ENCODE data around the gene RASIP1.
"Not testable (repeated sequence)": the region's sequence is repeated elsewhere in the genome, so short reads cannot be mapped to it uniquely, and the experiment has no call there.

RASIP1 gene

DNA sequence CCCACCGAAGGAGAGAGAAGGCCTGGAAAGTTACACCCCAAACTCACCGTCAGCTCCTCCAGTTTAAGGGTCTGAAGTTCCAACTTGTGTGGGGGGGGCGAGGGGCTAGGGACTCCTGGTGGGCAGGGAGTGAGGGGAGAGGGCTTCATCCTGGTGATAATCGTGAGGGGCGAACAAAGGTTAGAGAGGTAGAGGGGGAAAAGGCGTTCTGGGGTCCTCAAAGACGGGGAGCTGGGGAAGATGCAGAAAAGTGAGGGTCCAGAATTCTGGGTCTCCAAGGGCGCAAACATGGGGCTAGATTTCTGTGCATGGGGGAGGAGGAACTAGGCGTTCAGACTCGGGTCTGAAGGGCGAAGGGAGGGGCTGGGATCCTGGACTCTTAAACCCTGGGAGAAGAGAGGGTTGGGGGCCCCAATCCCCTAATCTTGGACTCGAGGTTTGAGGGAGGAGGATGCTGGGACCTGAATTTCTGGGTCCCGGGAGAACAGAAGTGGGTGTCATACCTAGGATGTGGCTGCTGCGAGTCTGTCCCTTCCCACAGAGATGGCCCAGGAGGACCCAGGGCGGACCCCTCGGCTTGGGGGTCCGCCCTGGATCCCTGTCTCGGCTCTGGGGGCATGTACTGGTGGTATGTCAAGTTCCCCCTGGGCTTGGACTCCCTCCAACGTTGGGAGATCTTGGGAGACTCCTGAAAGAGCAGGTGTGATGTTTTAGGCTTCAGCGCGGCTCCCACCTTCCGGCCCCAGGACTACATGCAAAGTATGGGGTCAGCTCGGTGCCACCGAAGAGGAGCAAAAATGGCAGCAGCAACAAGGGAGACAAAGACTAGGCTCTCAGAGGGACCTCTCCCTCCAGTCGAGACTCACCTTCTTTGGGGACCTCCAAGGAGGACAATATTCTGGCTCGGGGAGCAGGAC, 25.4 kb downstream of the RASIP1 start:
- no peak for TF ChIP-seq ZNF274 (IDR thresholded peaks at IDR 0.05; ENCODE audit: low read depth, low read length)
- H3K4me3 ChIP-seq (ENCODE audit: low read length), result peak overlapping the region; percentile 66

DNA sequence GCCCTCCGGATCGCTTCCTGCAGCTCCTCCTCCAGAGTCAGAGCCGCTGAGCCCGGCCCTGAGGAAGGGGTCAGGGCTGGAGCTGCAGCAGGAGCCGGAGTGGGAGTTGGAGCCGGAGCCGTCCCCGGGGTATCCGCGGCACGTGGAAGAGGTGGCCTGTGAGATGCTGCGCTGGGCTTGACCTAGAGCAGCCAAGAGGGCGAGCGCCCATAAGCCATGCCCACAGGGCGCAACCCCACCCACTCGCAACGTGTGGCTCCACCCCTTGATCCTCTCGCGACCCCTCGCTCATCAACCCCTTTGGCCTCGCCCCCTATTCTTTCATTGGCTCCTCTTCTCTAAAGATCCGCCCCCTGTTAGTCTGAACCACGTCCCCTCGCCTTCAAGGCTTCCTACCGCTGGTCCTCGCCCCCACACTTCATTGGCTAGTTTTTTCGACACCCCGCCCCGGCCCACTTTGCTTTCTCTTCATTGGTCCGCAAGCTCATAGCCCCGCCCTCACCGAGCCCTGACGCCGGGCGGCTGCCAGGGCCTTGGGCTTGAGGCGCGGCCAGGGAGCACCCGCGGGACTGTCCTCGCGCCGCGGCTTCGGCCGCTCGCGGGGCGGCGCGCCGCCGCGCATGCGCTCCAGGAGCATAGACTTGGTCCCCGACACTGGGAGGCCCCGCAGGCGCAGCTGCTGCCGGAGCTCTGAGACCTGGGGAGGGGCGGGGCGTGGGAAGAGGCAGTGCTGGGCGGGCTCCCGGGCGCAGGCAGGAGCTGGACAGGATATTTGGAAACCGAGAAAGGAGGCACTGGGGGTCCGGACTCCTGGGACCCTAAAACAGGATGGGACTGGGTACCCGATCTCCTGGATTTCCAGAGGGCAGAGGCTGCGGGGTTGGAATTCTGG, 26.3 kb downstream of the RASIP1 start:
- peak overlapping the region; percentile 70 for H3K4me3 ChIP-seq (ENCODE audit: low read length)
- TF ChIP-seq ZNF274 (IDR thresholded peaks at IDR 0.05; ENCODE audit: low read depth, low read length), result no peak

- peak overlapping the region; percentile 70 for H3K4me3 ChIP-seq (ENCODE audit: low read length)
- TF ChIP-seq ZNF274 (IDR thresholded peaks at IDR 0.05; ENCODE audit: low read depth, low read length), result no peak
Observed at GRCh38 chr19:48713041-48713863, 27.2 kb downstream of the RASIP1 start.

DNA sequence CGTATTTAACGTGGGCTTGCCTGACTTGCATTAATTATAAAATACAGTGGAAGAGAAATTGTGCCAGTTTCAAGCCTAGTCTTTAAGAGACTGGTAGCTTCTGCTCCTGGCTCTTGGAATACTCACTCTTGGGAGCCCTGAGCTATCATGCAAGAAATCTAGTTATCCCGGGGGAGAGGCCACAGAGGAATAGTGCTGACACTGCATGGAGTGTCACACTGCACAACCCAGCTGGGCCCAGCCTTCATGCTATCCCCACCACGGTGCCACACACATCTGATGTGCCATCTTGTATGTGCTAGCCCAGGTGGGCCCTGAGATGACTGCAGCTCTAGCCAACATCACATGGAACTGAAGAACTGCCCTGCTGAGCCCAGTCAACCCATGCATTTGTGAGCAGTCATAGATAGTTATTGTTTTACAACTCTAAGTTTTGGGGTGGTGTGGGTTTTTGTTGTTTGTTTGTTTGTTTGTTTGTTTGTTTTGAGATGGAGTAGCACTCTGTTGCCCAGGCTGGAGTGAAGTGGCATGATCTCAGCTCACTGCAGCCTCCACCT, 29.2 kb downstream of the RASIP1 start:
- H3K4me3 ChIP-seq (ENCODE audit: low read length), result no peak overlapping the region
- TF ChIP-seq ZNF274 (IDR thresholded peaks at IDR 0.05; ENCODE audit: low read depth, low read length), result no peak

GRCh38 chr19:48708471-48708870, 31.9 kb downstream of the RASIP1 start:
- no peak for TF ChIP-seq ZNF274 (IDR thresholded peaks at IDR 0.05; ENCODE audit: low read depth, low read length)
- no peak overlapping the region for H3K4me3 ChIP-seq (ENCODE audit: low read length)

GRCh38 chr19:48705431-48705830, 35.0 kb downstream of the RASIP1 start:
- no peak for TF ChIP-seq ZNF274 (IDR thresholded peaks at IDR 0.05; ENCODE audit: low read depth, low read length)
- no peak overlapping the region for H3K4me3 ChIP-seq (ENCODE audit: low read length)

GRCh38 chr19:48703316-48703715, 37.1 kb downstream of the RASIP1 start:
- no peak overlapping the region for H3K4me3 ChIP-seq (ENCODE audit: low read length)

GRCh38 chr19:48702701-48703100, 37.7 kb downstream of the RASIP1 start:
- TF ChIP-seq ZNF274 (IDR thresholded peaks at IDR 0.05; ENCODE audit: low read depth, low read length), result no peak
- no peak overlapping the region for H3K4me3 ChIP-seq (ENCODE audit: low read length)

More at GRCh38 chr19:48703316-48703715, 37.1 kb downstream of the RASIP1 start:
- no peak for TF ChIP-seq ZNF274 (IDR thresholded peaks at IDR 0.05; ENCODE audit: low read depth, low read length)

DNA sequence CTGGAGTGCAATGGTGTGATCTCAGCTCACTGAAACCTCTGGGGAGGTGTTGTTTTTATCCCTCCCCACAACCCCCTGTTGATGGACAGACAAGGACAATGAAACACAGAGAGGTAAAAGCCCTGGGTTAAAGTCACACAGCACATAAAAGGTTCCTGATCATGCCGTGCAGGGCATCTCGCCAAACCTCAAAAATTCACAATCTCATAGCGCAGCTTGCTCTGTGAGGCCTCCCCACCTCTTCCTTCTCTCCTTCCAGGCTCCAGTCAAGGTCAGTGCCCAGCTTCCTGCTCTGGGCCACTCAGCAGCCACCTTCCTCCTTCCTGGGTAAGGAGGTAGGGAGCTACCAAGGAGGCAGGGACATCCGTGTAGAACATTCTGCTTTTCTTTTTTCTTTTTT, 42.4 kb downstream of the RASIP1 start:
- H3K4me3 ChIP-seq (ENCODE audit: low read length), result no peak overlapping the region
- TF ChIP-seq ZNF274 (IDR thresholded peaks at IDR 0.05; ENCODE audit: low read depth, low read length), result no peak

DNA sequence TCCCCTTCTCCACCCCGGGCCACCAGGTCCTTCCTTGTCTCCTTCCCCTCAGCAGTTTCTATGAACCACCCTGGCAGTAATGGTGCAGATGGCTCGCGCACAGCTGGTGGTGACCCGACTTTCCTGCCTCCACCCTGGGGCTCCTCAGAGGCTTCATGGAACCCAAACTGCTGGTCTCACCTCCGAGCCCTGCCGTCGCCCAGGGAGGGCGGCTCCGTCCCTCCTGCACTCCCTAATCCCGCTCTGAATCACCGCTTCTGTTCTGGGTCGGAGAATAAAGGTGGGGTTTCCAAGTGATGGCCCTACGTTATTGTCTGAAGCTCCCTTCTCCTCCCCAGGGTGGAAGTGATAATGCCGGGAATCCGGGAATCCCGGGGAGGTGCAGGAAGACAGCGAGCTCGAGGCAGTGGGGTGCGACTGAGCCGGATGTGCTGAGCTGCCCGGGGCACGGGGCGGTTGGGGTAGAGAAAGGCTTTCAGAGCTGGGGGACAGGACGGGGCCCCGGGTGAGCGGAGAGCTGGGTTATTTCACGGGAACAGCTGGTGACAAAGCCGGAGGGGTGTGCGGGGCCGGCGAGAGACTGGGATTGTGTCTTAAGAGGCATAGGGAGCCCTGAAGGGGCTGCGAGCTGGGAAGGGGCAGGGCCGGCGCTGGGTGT, 43.9 kb downstream of the RASIP1 start:
- no peak for TF ChIP-seq ZNF274 (IDR thresholded peaks at IDR 0.05; ENCODE audit: low read depth, low read length)
- H3K4me3 ChIP-seq (ENCODE audit: low read length), result no peak overlapping the region

DNA sequence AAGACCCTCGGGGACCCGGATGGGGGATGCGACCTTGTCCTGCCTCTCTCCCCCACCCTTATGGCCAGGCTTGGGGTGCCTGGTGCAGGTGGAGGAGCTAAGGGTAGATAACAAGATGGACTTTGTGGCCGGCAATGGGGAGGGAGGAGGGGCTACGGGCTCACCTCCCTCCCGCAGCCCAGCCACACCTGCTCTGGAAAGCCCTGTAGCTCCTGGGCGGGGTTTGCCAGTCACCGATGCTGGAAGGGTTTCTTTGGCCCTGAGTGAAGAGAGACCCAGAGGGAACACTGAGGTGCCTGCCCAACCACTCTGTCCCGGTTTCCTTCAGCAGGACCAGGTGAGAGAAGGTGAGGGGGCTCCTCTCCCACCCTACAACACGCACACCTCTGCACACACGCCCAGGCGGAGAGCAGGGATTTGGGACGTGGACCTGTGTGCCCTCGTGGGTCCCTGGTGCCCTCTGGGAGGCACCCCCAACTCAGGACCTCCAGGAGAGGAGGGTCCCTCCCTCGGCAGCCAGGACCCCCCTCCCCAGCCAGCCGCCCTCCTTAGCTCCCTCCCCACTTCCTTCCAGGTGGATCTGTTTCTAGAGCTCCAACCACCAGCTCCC, 44.6 kb downstream of the RASIP1 start, which contains the start of gene FUT2:
TSS of gene FUT2 (plus strand) at position 229 of the 610 bp plus-strand sequence. CDS start 6,986 bp downstream, outside the sequence.
- no peak within 1 kb of the TSS for H3K4me3 ChIP-seq (ENCODE audit: low read length)
- no peak for TF ChIP-seq ZNF274 (IDR thresholded peaks at IDR 0.05; ENCODE audit: low read depth, low read length)

DNA sequence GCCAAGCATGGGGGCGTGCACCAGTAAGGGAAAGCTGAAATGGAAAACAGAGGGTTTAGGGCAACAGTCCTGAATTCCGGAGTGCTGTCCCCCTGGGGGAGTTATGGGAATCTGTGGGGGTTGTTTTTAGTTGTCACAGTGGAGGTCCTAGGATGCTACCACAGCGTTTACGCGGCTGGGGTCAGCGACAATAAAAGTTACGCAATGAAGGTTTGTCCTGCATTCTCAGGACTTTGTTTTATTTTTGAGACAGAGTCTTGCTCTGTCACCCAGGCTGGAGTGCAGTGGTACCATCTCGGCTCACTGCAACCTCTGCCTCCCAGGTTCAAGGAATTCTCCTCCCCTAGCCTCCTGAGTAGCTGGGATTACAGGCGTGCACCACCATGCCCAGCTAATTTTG, 46.8 kb downstream of the RASIP1 start:
- not testable (repeated sequence) for H3K4me3 ChIP-seq (ENCODE audit: low read length)

GRCh38 chr19:48689449-48689848, 51.0 kb downstream of the RASIP1 start:
- no peak for TF ChIP-seq ZNF274 (IDR thresholded peaks at IDR 0.05; ENCODE audit: low read depth, low read length)
- no peak overlapping the region for H3K4me3 ChIP-seq (ENCODE audit: low read length)

Data from GM08714 (cell line).